SK-N-SH treated with all-trans-retinoic acid at 6 μM for 48 hours (cell line): ENCODE measurements around the gene TAMALIN.

Source experiments
- ARNTL ChIP-seq: fragments of 450-650 bp; formaldehyde crosslinking; IDR thresholded peaks from 2 replicates; pipeline ENCODE4 v1.5.0; 2020; ENCODE audit warnings: low read depth, mild to moderate bottlenecking, moderate library complexity, borderline replicate concordance
- CREB5 ChIP-seq: fragments of 250-450 bp; sonication (Bioruptor Pico); IDR thresholded peaks from 2 replicates; pipeline ENCODE4 v1.5.1; 2020; ENCODE audit warnings: low read depth, mild to moderate bottlenecking, moderate library complexity
- PATZ1 ChIP-seq: fragments of 250-450 bp; sonication (Bioruptor Pico); IDR thresholded peaks from 2 replicates; pipeline ENCODE4 v1.8.0; 2020; ENCODE audit warnings: mild to moderate bottlenecking, moderate library complexity, borderline replicate concordance
- RARB ChIP-seq: fragments of 250-450 bp; sonication (Bioruptor Pico); IDR thresholded peaks from 2 replicates; pipeline ENCODE4 v1.8.0; 2021; ENCODE audit warnings: mild to moderate bottlenecking, moderate library complexity
- ZC3H10 ChIP-seq: fragments of 250-450 bp; sonication (Bioruptor Pico); IDR thresholded peaks from 2 replicates; pipeline ENCODE4 v1.5.1; 2021; ENCODE audit warnings: mild to moderate bottlenecking, moderate library complexity
- ZFP30 ChIP-seq: fragments of 450-650 bp; formaldehyde crosslinking; IDR thresholded peaks from 2 replicates; pipeline ENCODE4 v1.5.0; 2022; ENCODE audit warnings: mild to moderate bottlenecking, moderate library complexity
- ZNF8 ChIP-seq: fragments of 450-650 bp; formaldehyde crosslinking; IDR thresholded peaks from 2 replicates; pipeline ENCODE4 v1.5.0; 2020; ENCODE audit warnings: mild to moderate bottlenecking, moderate library complexity

GRCh38 chr12:52058631-52059361 is 52.0 kb downstream of the TAMALIN start:
- TF ChIP-seq ZNF8: no peak
- TF ChIP-seq ARNTL (CRISPR knock-in tag): no peak
- no peak for TF ChIP-seq ZFP30 (CRISPR knock-in tag)
- TF ChIP-seq PATZ1: no peak
- no peak for TF ChIP-seq CREB5
- no peak for TF ChIP-seq ZC3H10 (CRISPR knock-in tag)
- no peak for TF ChIP-seq RARB
